MM.1S (cell line): ENCODE data around the gene CNOT4.
"Not testable (repeated sequence)": the region's sequence is repeated elsewhere in the genome, so short reads cannot be mapped to it uniquely, and the experiment has no call there.

Experiments used
- DNase-seq: peaks from one replicate; pipeline ENCODE4 v3.0.0-alpha.2; 2015
- H2AFZ ChIP-seq: fragments of 300-600 bp; sonication (generic); 2 replicates; pipeline ENCODE4 v1.6.0; 2016; ENCODE audit warnings: antibody characterized with exemption, low read length
- H3F3A ChIP-seq: fragments of 300-600 bp; sonication (generic); 2 replicates; pipeline ENCODE4 v1.6.1; 2016; ENCODE audit warnings: mild to moderate bottlenecking, antibody characterized with exemption, low read length, moderate library complexity, mixed read lengths; ENCODE audit not compliant: insufficient read depth
- H3K27ac ChIP-seq: fragments of 300-600 bp; sonication (generic); 2 replicates; pipeline ENCODE4 v1.5.1; 2016; ENCODE audit warnings: mild to moderate bottlenecking, low read length
- H3K27me3 ChIP-seq: fragments of 300-600 bp; sonication (generic); replicated peaks from 2 replicates; pipeline ENCODE4 v1.6.0; 2016; ENCODE audit warnings: low read length; ENCODE audit not compliant: insufficient read depth
- H3K36me3 ChIP-seq: fragments of 300-600 bp; sonication (generic); replicated peaks from 2 replicates; pipeline ENCODE4 v1.6.1; 2016; ENCODE audit warnings: mild to moderate bottlenecking, low read length, mixed read lengths; ENCODE audit not compliant: insufficient read depth
- H3K4me1 ChIP-seq: fragments of 300-600 bp; sonication (generic); 2 replicates; pipeline ENCODE4 v1.6.1; 2016; ENCODE audit warnings: low read length, mixed read lengths
- H3K4me2 ChIP-seq: fragments of 300-600 bp; sonication (generic); 2 replicates; pipeline ENCODE4 v1.6.0; 2016; ENCODE audit warnings: low read depth, low read length
- H3K4me3 ChIP-seq: fragments of 300-600 bp; sonication (generic); 2 replicates; pipeline ENCODE4 v1.5.1; 2016; ENCODE audit warnings: low read length, mixed read lengths
- H3K79me2 ChIP-seq: fragments of 300-600 bp; sonication (generic); 2 replicates; pipeline ENCODE4 v1.6.1; 2016; ENCODE audit warnings: mixed run types, low read length, mixed read lengths
- H3K9ac ChIP-seq: fragments of 300-600 bp; sonication (generic); 2 replicates; pipeline ENCODE4 v1.6.1; 2016; ENCODE audit warnings: low read length, mixed read lengths
- H3K9me2 ChIP-seq: fragments of 300-600 bp; sonication (generic); replicated peaks from 2 replicates; pipeline ENCODE4 v1.6.1; 2016; ENCODE audit warnings: mild to moderate bottlenecking, low read length, mixed read lengths; ENCODE audit not compliant: insufficient read depth
- H3K9me3 ChIP-seq: fragments of 300-600 bp; sonication (generic); replicated peaks from 2 replicates; pipeline ENCODE4 v1.6.1; 2016; ENCODE audit warnings: mild to moderate bottlenecking, low read length, mixed read lengths; ENCODE audit not compliant: insufficient read depth
- H4K20me1 ChIP-seq: fragments of 300-600 bp; sonication (generic); 2 replicates; pipeline ENCODE4 v1.6.1; 2016; ENCODE audit warnings: mild to moderate bottlenecking, low read length, moderate library complexity, mixed read lengths; ENCODE audit not compliant: insufficient read depth
- EZH2 ChIP-seq: fragments of 300-600 bp; sonication (generic); optimal IDR thresholded peaks from 2 replicates; pipeline ENCODE3; 2017; ENCODE audit warnings: low read depth, mild to moderate bottlenecking, antibody characterized with exemption, low read length, mixed read lengths
- EZH2phosphoT487 ChIP-seq: fragments of 300-600 bp; sonication (generic); IDR thresholded peaks from 2 replicates; pipeline ENCODE4 v1.6.1; 2018; ENCODE audit warnings: antibody characterized with exemption, low read length
- TF ChIP-seq, protein P1 (sequence below): fragments of 300-600 bp; sonication (generic); IDR thresholded peaks from 2 replicates; pipeline ENCODE4 v1.5.1; 2016; ENCODE audit warnings: antibody characterized with exemption, low read length, mixed read lengths

The CNOT4 gene

GRCh38 chr7:135509589-135509838 is 388 bp downstream of the CNOT4 start:
- Histone ChIP-seq H3K9me3 (no peaks in the 10 kb centered on the region), H2AFZ (peak overlapping the region; percentile 90), H4K20me1 (peaks cover 10% of the 10 kb centered on the region; the same call in 1 of the 2 replicates), H3K27me3 (no peaks in the 10 kb centered on the region), H3K4me2 (peak overlapping the region; percentile 81), H3F3A (peaks cover 16% of the 10 kb centered on the region), H3K9ac (peak overlapping the region; percentile 86), H3K36me3 (no peaks in the 10 kb centered on the region), H3K4me3 (peak overlapping the region; percentile 88), H3K27ac (peak overlapping the region; percentile 69), H3K4me1 (peaks cover 14% of the 10 kb centered on the region), H3K79me2 (peaks cover 53% of the 10 kb centered on the region), H3K9me2 (no peaks in the 10 kb centered on the region)
- TF ChIP-seq EZH2 = no peak
- no peak for DNase-seq

DNA sequence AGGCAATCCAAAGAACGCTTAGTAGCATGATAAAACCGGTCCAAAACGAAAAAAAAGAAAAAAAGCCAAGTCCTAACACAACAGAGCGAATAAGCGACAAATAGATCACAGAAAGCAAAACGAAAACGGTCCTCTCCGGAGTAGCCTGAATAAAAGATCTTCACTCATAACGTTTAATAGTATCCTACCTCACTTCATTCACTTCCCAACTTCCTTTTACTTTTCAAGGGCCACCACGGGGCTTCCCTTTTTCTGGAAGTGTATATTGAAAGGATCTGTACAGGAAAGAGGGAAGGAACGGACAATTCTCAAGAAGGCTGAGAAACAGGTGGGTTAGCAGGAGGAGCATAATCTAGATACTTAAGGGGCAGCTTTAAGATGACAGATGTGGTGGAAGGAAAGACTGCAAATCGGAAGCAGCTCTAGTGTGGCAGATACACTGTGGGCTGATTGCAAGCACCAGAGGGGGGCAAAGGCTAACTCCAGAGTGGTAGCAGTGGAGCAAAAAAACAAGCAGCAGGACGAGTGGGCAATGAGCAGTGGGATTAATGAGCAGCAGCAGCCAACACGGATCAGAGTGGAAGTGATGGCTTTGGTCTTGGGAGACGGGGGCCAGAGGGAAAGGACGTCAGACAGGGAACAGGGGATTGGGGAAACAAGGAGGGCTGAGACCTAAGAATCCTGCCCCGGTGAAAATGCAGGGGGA is 866 bp downstream of the CNOT4 start:
- TF ChIP-seq EZH2 (no peak), EZH2phosphoT487 (no peak)
- TF ChIP-seq, protein P1, sequence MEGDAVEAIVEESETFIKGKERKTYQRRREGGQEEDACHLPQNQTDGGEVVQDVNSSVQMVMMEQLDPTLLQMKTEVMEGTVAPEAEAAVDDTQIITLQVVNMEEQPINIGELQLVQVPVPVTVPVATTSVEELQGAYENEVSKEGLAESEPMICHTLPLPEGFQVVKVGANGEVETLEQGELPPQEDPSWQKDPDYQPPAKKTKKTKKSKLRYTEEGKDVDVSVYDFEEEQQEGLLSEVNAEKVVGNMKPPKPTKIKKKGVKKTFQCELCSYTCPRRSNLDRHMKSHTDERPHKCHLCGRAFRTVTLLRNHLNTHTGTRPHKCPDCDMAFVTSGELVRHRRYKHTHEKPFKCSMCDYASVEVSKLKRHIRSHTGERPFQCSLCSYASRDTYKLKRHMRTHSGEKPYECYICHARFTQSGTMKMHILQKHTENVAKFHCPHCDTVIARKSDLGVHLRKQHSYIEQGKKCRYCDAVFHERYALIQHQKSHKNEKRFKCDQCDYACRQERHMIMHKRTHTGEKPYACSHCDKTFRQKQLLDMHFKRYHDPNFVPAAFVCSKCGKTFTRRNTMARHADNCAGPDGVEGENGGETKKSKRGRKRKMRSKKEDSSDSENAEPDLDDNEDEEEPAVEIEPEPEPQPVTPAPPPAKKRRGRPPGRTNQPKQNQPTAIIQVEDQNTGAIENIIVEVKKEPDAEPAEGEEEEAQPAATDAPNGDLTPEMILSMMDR = no peak
- H3K27ac ChIP-seq = peak overlapping the region; percentile 69
- no peaks in the 10 kb centered on the region for H3K27me3 ChIP-seq
- H3K9ac ChIP-seq = peak overlapping the region; percentile 86
- no peaks in the 10 kb centered on the region for H3K9me3 ChIP-seq
- peaks cover 10% of the 10 kb centered on the region; the same call in 1 of the 2 replicates for H4K20me1 ChIP-seq
- peaks cover 14% of the 10 kb centered on the region for H3K4me1 ChIP-seq
- peak overlapping the region; percentile 90 for H2AFZ ChIP-seq
- H3K9me2 ChIP-seq = no peaks in the 10 kb centered on the region
- DNase-seq = peak; percentile 53
- peak overlapping the region; percentile 81 for H3K4me2 ChIP-seq
- peaks cover 16% of the 10 kb centered on the region for H3F3A ChIP-seq
- H3K36me3 ChIP-seq = no peaks in the 10 kb centered on the region
- peaks cover 55% of the 10 kb centered on the region for H3K79me2 ChIP-seq
- peak overlapping the region; percentile 88 for H3K4me3 ChIP-seq

DNA sequence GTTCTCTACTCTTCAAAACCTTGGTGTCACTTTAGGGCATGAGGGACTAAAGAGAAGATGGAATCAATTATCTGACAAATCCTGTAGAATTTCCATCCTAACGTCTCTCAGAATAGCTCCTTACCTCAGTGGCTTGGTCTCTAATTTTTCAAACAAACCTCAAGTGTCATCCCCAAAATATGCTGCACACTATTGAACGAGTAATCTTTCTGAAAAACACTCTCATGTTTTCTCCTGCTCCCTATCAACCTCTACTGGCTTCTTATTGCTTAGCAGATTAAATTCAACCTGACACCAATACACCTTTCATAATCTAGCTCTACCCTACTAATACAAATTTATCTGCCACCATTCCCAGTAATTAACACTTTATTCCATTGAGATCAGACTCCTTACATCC is 8.5 kb downstream of the CNOT4 start:
- H3K27me3 ChIP-seq = no peaks in the 10 kb centered on the region
- no peaks in the 10 kb centered on the region for H3K36me3 ChIP-seq
- H2AFZ ChIP-seq = no peak overlapping the region
- H3F3A ChIP-seq = no peaks in the 10 kb centered on the region
- no peaks in the 10 kb centered on the region for H3K9me2 ChIP-seq
- H3K4me2 ChIP-seq = no peak overlapping the region
- TF ChIP-seq EZH2 (no peak), EZH2phosphoT487 (no peak)
- TF ChIP-seq, protein P1 = no peak
- H4K20me1 ChIP-seq = peaks cover 22% of the 10 kb centered on the region
- H3K79me2 ChIP-seq = peaks cover 95% of the 10 kb centered on the region
- no peak for DNase-seq
- no peak overlapping the region for H3K27ac ChIP-seq
- no peak overlapping the region for H3K9ac ChIP-seq
- H3K4me1 ChIP-seq = peaks cover 3% of the 10 kb centered on the region; the same call in 1 of the 2 replicates
- no peak overlapping the region for H3K4me3 ChIP-seq
- H3K9me3 ChIP-seq = no peaks in the 10 kb centered on the region

- Histone ChIP-seq H3K79me2 (peaks cover 92% of the 10 kb centered on the region), H3K4me2 (no peak overlapping the region), H3K9me2 (no peaks in the 10 kb centered on the region), H3K9me3 (no peaks in the 10 kb centered on the region), H3K4me3 (no peak overlapping the region), H4K20me1 (peaks cover 25% of the 10 kb centered on the region), H3K9ac (no peak overlapping the region), H3F3A (no peaks in the 10 kb centered on the region), H2AFZ (no peak overlapping the region), H3K4me1 (peaks cover 3% of the 10 kb centered on the region; the same call in 1 of the 2 replicates), H3K36me3 (no peaks in the 10 kb centered on the region), H3K27me3 (no peaks in the 10 kb centered on the region), H3K27ac (no peak overlapping the region)
- TF ChIP-seq EZH2 = no peak
- TF ChIP-seq EZH2phosphoT487 = no peak
- TF ChIP-seq, protein P1 = no peak
- no peak for DNase-seq
Measured at GRCh38 chr7:135499818-135500217, 10.1 kb downstream of the CNOT4 start.

DNA sequence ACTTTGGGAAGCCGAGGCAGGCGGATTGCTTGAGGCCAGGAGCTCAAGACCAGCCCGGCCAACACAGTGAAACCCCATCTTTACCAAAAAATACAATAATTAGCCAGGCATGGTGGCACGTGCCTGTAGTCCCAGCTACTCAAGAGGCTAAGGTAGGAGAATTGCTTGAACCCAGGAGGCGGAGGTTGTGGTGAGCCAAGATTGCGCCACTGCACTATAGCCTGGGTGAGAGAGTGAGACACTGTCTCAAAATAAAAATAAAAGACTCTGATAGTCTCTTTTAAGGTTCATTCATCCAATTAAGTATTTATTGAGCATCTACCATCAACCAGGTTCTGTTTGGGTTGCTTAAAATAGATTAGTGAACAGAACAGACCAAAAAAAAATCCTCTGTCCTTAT is 12.7 kb downstream of the CNOT4 start:
- peaks cover 96% of the 10 kb centered on the region for H3K79me2 ChIP-seq
- H4K20me1 ChIP-seq = peaks cover 32% of the 10 kb centered on the region
- H3K4me1 ChIP-seq, H3K9me2 ChIP-seq, H3K27me3 ChIP-seq, H3K36me3 ChIP-seq, H2AFZ ChIP-seq, H3K9me3 ChIP-seq, DNase-seq, H3K9ac ChIP-seq, H3F3A ChIP-seq, H3K4me3 ChIP-seq, H3K27ac ChIP-seq, H3K4me2 ChIP-seq: not testable (repeated sequence)
